Endothelial cell of umbilical vein (primary cell): Measurements from ENCODE around the gene CRYL1.

Experiments used
- EZH2 ChIP-seq: IDR thresholded peaks from 2 replicates; pipeline ENCODE4 v1.6.1; 2012; ENCODE audit warnings: borderline replicate concordance, low read depth, mild to moderate bottlenecking, moderate library complexity, low read length, inconsistent platforms; ENCODE audit not compliant: severe bottlenecking
- GATA2 ChIP-seq: IDR thresholded peaks from 2 replicates; pipeline ENCODE4 v1.7.0; 2011; ENCODE audit warnings: low read depth, mild to moderate bottlenecking, moderate library complexity, mixed read lengths, low read length; ENCODE audit not compliant: insufficient read length, insufficient read depth
- POLR2AphosphoS5 ChIP-seq: IDR thresholded peaks from 2 replicates; pipeline ENCODE4 v1.6.1; 2012; ENCODE audit warnings: low read depth, mild to moderate bottlenecking, control low read depth, low read length, moderate library complexity; ENCODE audit not compliant: insufficient read depth
- TF ChIP-seq, protein P1 (sequence below), 2 donors: IDR thresholded peaks; 1 replicate in 1 of 2; 2 replicates in 1 of 2; pipeline ENCODE4 v1.5.1; 2011; ENCODE audit warnings: low read length in 2 of 2, mild to moderate bottlenecking in 2 of 2, moderate library complexity in 2 of 2, control low read depth in 1 of 2, inconsistent platforms in 1 of 2, low read depth in 1 of 2; ENCODE audit not compliant: insufficient read depth in 1 of 2; ENCODE audit errors: extremely low read depth in 1 of 2
- TF ChIP-seq, protein P2 (sequence below): IDR thresholded peaks from 2 replicates; pipeline ENCODE4 v1.6.1; 2011; ENCODE audit not compliant: insufficient read depth, insufficient read length

DNA sequence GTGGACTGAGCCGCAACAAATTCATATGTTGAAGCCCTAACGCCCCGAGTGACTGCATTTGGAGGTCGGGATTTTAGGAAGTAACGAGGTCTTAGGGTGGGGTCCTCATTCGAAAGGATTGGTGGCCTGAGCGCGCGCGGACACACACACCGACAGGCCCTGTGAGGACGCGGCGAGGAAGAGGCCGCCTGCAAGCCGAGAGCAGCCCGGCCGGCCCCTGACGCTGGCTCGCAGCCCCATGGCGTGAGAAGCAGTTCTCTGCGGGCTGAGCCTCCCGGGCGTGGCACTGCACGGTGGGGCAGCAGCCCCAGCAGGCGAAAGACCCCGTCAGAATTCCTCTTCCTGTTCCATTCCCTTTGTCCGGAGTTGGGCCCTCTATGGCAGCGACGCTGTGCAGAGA, 131.2 kb downstream of the CRYL1 start:
- TF ChIP-seq POLR2AphosphoS5, result no peak
- TF ChIP-seq, protein P1, sequence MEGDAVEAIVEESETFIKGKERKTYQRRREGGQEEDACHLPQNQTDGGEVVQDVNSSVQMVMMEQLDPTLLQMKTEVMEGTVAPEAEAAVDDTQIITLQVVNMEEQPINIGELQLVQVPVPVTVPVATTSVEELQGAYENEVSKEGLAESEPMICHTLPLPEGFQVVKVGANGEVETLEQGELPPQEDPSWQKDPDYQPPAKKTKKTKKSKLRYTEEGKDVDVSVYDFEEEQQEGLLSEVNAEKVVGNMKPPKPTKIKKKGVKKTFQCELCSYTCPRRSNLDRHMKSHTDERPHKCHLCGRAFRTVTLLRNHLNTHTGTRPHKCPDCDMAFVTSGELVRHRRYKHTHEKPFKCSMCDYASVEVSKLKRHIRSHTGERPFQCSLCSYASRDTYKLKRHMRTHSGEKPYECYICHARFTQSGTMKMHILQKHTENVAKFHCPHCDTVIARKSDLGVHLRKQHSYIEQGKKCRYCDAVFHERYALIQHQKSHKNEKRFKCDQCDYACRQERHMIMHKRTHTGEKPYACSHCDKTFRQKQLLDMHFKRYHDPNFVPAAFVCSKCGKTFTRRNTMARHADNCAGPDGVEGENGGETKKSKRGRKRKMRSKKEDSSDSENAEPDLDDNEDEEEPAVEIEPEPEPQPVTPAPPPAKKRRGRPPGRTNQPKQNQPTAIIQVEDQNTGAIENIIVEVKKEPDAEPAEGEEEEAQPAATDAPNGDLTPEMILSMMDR (IDR thresholded peaks at IDR 0.05; ENCODE audit: extremely low read depth in 1 of 2, insufficient read depth in 1 of 2, low read depth in 1 of 2, low read length in 2 of 2), result no peak
- no peak for TF ChIP-seq GATA2
- TF ChIP-seq, protein P2, sequence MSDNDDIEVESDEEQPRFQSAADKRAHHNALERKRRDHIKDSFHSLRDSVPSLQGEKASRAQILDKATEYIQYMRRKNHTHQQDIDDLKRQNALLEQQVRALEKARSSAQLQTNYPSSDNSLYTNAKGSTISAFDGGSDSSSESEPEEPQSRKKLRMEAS, result no peak
- TF ChIP-seq EZH2, result no peak
